Prostate gland (tissue), 1 donor: ENCODE measurements around the gene ZFR.

Source experiments
- POLR2A ChIP-seq: fragments of 450-650 bp; IDR thresholded peaks from one replicate; pipeline ENCODE4 v1.6.1; 2016; ENCODE audit warnings: antibody characterized with exemption, mild to moderate bottlenecking
- POLR2AphosphoS5 ChIP-seq: sonication (generic); formaldehyde crosslinking; IDR thresholded peaks from one replicate; pipeline ENCODE4 v1.6.1; 2017; ENCODE audit warnings: antibody characterized with exemption

- no peak for TF ChIP-seq POLR2A
- no peak for TF ChIP-seq POLR2AphosphoS5
Measured at GRCh38 chr5:32363030-32363429, 81.5 kb downstream of the ZFR start.
